Smooth muscle cell (in vitro differentiated cells): Measurements from ENCODE around the gene GCLC. TPM values are rescaled to one million over a fixed set of nuclear protein-coding genes. Genes with fewer than 3 reads are reported as not detected.

Source experiments
- DNase-seq: peaks from one replicate; lab custom pipeline; 2025; ENCODE audit not compliant: unreplicated experiment; lab: John Stamatoyannopoulos, UW
- H2AFZ ChIP-seq: fragments of 200-600 bp; sonication (generic); 2 replicates; pipeline ENCODE4 v1.6.0; 2016; ENCODE audit warnings: antibody characterized with exemption, low read depth, mild to moderate bottlenecking
- H3F3A ChIP-seq: fragments of 200-600 bp; sonication (generic); 2 replicates; pipeline ENCODE4 v1.6.0; 2017; ENCODE audit warnings: antibody characterized with exemption, low read depth
- H3K27ac ChIP-seq: fragments of 200-600 bp; sonication (generic); 2 replicates; pipeline ENCODE4 v1.5.1; 2016; ENCODE audit warnings: low read depth, mild to moderate bottlenecking
- H3K27me3 ChIP-seq: fragments of 200-600 bp; sonication (generic); 2 replicates; pipeline ENCODE4 v1.6.1; 2016; ENCODE audit warnings: low read depth, mild to moderate bottlenecking
- H3K36me3 ChIP-seq: fragments of 200-600 bp; sonication (generic); 2 replicates; pipeline ENCODE4 v1.5.1; 2016; ENCODE audit warnings: low read depth
- H3K4me1 ChIP-seq: fragments of 200-600 bp; sonication (generic); 2 replicates; pipeline ENCODE4 v1.5.1; 2016; ENCODE audit warnings: low read depth
- H3K4me2 ChIP-seq: fragments of 200-600 bp; sonication (generic); 2 replicates; pipeline ENCODE4 v1.6.0; 2016; ENCODE audit warnings: mild to moderate bottlenecking
- H3K4me3 ChIP-seq: fragments of 200-600 bp; sonication (generic); 2 replicates; pipeline ENCODE4 v1.5.1; 2016; ENCODE audit warnings: mild to moderate bottlenecking
- H3K79me2 ChIP-seq: fragments of 200-600 bp; sonication (generic); 2 replicates; pipeline ENCODE4 v1.6.0; 2016; ENCODE audit warnings: low read depth, mild to moderate bottlenecking
- H3K9ac ChIP-seq: fragments of 200-600 bp; sonication (generic); 2 replicates; pipeline ENCODE4 v1.6.0; 2016; ENCODE audit warnings: low read depth
- H3K9me3 ChIP-seq: fragments of 200-600 bp; sonication (generic); replicated peaks from 2 replicates; pipeline ENCODE4 v1.5.1; 2016; ENCODE audit warnings: low read depth
- H4K20me1 ChIP-seq: fragments of 200-600 bp; sonication (generic); 2 replicates; pipeline ENCODE4 v1.6.0; 2016; ENCODE audit warnings: low read depth
- CTCF ChIP-seq: fragments of 200-600 bp; sonication (generic); IDR thresholded peaks from 2 replicates; pipeline ENCODE4 v1.5.1; 2017; ENCODE audit warnings: borderline replicate concordance, mild to moderate bottlenecking, antibody characterized with exemption; ENCODE audit not compliant: insufficient read depth, poor library complexity, severe bottlenecking
- whole genome bisulfite sequencing: methylation state at CpG from one replicate; pipeline ENCODE4 v1.1.7; 2016; ENCODE audit warnings: low lambda C conversion rate; 5-methylcytosine and 5-hydroxymethylcytosine counted together
- polyA plus RNA-seq: library from polyadenylated mRNA; unstranded; fragments of >200 nt; fragmentation: Nextera tagmentation; extraction: Ambion mirVana; gene quantifications from 2 replicates; pipeline ENCODE4 v1.2.1, GENCODE V29; 2016
- total RNA-seq: library from RNA; depleted of rRNA; stranded (reverse); fragments of >200 nt; gene quantifications from 2 replicates; pipeline ENCODE4 v1.2.3, GENCODE V29; 2014

GCLC gene
- total and polyA plus RNA-seq, 2 experiments from 2014 or later = 3.7 to 7.1 TPM

GRCh38 chr6:53510746-53511145 is 34.2 kb downstream of the GCLC start:
- no peak overlapping the region for H3K9ac ChIP-seq
- H3K4me3 ChIP-seq = no peak overlapping the region
- no peaks in the 10 kb centered on the region for H3K36me3 ChIP-seq
- no peaks in the 10 kb centered on the region for H3K27me3 ChIP-seq
- no peak overlapping the region for H3K27ac ChIP-seq
- no peak overlapping the region for H3K4me2 ChIP-seq
- H3K79me2 ChIP-seq = no peaks in the 10 kb centered on the region
- H3F3A ChIP-seq = no peaks in the 10 kb centered on the region
- no peak for DNase-seq
- no peak for TF ChIP-seq CTCF
- no peaks in the 10 kb centered on the region for H3K9me3 ChIP-seq
- WGBS = 96% methylated on average over 3 of the region's 3 CpGs
- no peaks in the 10 kb centered on the region for H3K4me1 ChIP-seq
- H4K20me1 ChIP-seq = no peaks in the 10 kb centered on the region
- H2AFZ ChIP-seq = no peak overlapping the region

GRCh38 chr6:53506872-53507271 is 38.0 kb downstream of the GCLC start:
- Histone ChIP-seq H3K4me3 (no peak overlapping the region), H3K79me2 (no peaks in the 10 kb centered on the region), H3F3A (no peaks in the 10 kb centered on the region), H3K4me2 (no peak overlapping the region), H3K9me3 (no peaks in the 10 kb centered on the region), H3K9ac (no peak overlapping the region), H3K36me3 (no peaks in the 10 kb centered on the region), H3K27ac (no peak overlapping the region), H4K20me1 (no peaks in the 10 kb centered on the region), H2AFZ (no peak overlapping the region), H3K27me3 (no peaks in the 10 kb centered on the region), H3K4me1 (no peaks in the 10 kb centered on the region)
- no peak for DNase-seq
- WGBS = 94% methylated on average over 5 of the region's 5 CpGs
- no peak for TF ChIP-seq CTCF

GRCh38 chr6:53504512-53504911 is 40.4 kb downstream of the GCLC start:
- Histone ChIP-seq H3K4me3 (no peak overlapping the region), H2AFZ (no peak overlapping the region), H3K4me2 (no peak overlapping the region), H3K27me3 (no peaks in the 10 kb centered on the region), H3F3A (no peaks in the 10 kb centered on the region), H3K4me1 (no peaks in the 10 kb centered on the region), H3K27ac (no peak overlapping the region), H3K36me3 (no peaks in the 10 kb centered on the region), H3K9ac (no peak overlapping the region), H3K79me2 (no peaks in the 10 kb centered on the region), H4K20me1 (no peaks in the 10 kb centered on the region), H3K9me3 (no peaks in the 10 kb centered on the region)
- DNase-seq = no peak
- 97% methylated on average over 3 of the region's 3 CpGs for WGBS
- TF ChIP-seq CTCF = no peak

GRCh38 chr6:53503060-53503459 is 41.8 kb downstream of the GCLC start:
- H3K27me3 ChIP-seq = no peaks in the 10 kb centered on the region
- no peaks in the 10 kb centered on the region for H3K79me2 ChIP-seq
- H3K4me1 ChIP-seq = no peaks in the 10 kb centered on the region
- H3K4me3 ChIP-seq = no peak overlapping the region
- H3F3A ChIP-seq = no peaks in the 10 kb centered on the region
- TF ChIP-seq CTCF = no peak
- no peaks in the 10 kb centered on the region for H3K36me3 ChIP-seq
- no peaks in the 10 kb centered on the region for H3K9me3 ChIP-seq
- DNase-seq = no peak
- no peak overlapping the region for H3K4me2 ChIP-seq
- H3K27ac ChIP-seq = no peak overlapping the region
- WGBS = 84% methylated on average over 5 of the region's 5 CpGs
- H2AFZ ChIP-seq = no peak overlapping the region
- no peak overlapping the region for H3K9ac ChIP-seq
- H4K20me1 ChIP-seq = no peaks in the 10 kb centered on the region
